ENCODE data around the gene TSPAN5. TPM values are rescaled to one million over a fixed set of nuclear protein-coding genes. Genes with fewer than 3 reads are reported as not detected.
"Not testable (repeated sequence)": the region's sequence is repeated elsewhere in the genome, so short reads cannot be mapped to it uniquely, and the experiment has no call there.

TSPAN5 gene
- total RNA-seq, 1 experiment from 2014 or later: 6.7 TPM

DNA sequence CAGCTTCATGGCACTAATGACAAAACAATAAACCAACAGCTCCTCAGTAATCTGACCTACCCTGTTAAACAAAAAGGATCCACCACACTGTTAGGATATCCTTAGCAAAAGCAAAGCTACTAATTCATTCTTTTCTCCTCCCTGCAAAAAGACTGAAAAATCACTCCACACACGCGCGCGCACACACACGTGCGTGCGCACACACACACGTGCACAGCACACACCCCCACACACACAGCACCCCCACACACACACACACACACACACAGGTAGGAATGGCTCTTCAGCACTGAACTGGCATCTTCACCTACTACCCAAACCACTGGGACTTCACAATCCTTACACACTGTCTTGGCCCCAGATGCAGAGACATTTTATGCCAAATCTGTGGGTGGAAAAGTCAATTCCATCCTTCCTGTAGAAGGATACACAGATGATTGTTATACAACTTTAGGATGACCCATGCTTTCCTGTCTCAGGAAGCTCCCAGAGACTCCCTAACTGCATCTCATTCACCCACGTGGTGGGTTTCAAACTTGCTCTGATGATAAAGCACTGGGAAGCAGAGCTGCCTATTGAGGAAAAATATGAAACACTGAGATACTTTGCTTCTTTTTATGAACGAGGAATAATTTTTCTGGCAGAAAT lies 102.5 kb downstream of the TSPAN5 start:
- no peak for DNase-seq (ENCODE audit: low spot score)

DNA sequence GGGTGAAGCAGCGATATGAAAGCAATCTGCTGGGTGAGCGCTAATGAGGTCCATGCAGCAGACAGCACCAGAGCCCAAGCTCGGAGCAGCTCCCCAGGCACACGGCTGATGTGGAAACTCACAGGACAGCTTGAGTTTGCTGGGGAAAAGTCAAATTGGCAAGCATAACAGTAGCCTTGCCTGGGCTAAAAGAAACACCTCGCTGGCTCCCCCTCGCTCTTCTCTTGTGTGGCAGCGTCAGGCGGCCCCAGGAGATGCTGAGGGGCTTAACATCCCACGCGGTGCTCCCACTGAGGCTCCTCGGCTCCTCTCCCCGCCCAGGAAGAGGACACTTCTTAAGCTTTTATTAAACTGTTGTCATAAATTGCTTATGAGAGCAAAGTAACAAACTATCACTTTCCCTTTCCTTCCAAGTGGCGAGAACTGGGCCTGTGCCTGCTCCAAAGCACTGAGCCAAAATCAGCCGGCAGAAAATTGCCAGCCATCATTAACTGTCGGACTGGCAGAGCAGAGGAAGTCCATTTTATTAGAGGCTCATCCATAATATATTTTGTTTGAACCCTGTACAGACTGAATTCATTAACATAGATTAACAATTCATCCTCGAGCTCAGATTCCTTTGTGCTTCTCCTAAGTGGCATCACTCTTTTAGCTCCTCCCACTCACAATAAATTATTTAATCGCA lies 111.4 kb downstream of the TSPAN5 start:
- DNase-seq (ENCODE audit: low spot score): no peak

DNA sequence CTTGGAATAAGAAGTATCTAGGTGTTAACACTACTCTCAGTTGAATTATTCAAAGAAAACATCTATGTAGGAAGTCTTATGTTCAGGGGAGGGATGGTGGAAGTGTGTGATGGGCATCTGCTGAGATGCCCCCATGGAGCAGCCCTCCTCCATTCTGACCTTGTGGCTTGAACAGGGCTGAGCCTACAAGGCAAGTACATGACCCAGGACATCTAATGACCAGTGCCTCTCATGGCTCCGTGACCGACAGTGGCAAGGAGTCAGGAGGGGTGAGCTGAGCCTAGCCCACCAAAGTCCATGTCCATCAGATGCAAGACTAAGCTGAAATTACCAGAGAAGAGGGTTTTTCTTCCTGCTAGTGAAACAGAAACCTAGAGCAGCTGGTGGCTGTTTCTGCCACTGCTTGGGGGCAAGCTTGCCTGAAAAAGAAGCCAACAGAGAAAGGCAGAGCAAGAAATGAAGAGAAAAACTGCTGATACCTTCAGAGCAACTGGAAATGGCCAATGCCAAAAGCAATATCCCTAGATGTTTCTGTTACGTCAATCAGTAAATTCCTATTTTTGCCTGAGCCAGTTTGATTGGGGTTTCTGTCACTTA lies 113.5 kb downstream of the TSPAN5 start:
- no peak for DNase-seq (ENCODE audit: low spot score)

DNA sequence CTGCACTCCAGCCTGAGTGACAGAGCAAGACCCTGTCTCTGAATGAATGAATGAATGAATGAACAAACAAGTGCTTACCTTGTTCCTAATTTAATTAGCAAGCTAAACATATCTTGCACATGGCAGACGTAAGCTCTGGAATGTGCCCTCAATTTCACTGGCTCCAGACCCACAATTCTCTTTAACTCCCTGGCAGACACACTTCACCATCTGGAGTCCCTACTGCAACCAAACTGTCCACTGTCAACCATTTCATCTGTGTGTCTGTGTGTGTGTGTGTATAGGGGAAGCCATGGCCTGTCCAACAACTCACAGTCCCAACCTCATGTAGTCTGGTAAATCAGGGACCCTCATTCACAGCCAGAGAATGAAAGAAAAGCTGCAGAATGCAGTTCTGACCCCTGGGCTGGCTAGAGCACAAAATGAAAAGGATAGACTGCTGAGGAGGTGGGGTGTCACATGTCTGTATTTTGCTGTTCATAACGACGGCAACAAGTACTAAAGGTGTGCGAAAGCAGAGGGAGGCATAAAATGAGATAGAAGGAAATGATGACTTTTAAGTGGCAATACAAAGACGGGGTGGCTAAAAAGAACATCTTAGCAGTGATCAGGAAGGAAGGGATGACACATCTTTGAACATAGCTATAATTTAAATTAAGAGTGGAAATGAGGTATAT lies 114.1 kb downstream of the TSPAN5 start:
- no peak for DNase-seq (ENCODE audit: low spot score)

DNA sequence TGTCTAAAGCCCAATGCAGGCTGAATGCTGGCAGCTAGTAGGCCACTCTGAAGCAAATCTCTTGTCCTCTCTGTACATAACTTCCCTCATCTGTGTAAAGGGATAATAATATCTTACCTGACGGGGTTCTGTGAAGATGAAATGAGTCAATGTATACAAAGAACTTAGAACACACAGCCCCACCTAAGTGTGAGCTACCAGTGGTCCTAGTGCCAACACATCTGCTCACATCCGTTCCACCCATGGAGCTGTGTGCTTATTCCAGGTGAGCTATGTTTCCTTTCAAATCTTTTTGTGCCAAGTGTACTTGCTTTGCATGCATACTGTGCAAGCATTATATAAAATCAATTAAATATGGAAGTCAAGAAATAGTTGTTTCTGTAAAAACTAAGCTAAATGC lies 116.4 kb downstream of the TSPAN5 start:
- no peak for DNase-seq (ENCODE audit: low spot score)

DNA sequence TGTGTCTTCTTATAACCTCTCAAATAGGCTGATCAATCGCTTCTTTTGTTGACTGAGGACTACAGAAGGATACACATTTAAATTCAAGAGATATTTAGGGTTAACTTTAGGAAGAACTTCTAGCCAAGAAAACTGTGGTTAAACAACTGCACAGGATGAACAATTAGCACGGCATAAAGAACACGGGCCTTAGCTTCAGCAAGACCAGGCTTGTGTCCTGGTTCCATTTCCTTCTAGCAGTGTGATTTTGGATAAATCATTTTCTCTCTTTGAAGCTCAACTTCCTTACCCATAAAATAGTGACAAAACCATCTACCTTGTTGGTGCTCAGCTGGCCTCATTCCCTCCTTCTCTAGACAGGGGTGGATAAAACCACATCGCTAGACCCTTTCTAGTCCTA lies 117.6 kb downstream of the TSPAN5 start:
- DNase-seq (ENCODE audit: low spot score): no peak

DNA sequence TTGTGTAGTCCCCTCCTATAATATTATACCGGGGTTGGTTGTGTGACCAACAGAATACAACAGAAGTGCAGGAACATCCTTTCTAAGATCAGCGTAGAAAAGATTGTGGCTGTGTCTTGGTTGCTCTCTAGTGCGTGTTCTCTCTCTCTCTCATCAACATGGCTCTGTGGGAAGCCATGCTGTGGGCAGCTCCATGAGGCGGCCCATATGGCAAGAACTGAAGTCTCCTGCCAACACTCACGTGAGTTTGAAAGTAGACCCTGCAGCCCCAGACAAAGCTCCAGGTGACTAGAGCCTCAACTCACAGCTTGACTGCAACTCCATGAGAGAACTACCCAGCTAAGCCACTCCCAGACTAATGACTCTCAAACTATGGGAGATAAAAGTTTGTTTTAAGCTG lies 118.7 kb downstream of the TSPAN5 start:
- DNase-seq (ENCODE audit: low spot score): no peak

DNA sequence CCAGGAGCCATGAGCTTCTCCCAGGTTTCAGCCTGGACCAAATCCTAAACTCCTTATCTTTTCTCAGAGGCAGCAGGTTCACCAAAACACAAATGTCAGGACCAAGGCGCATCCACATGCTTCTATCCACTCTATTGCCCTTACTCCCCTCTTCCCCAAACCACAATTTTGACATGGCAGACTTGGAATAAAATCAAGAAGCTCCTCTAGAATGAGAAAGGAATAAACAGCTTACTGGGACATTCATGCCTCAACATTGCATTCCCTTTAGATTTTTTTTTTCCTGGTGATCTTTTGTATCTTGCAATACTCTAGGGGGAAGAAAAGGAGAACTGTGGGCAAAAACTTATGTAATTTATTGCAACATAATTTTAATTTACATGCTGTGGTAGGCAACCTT lies 119.1 kb downstream of the TSPAN5 start:
- DNase-seq (ENCODE audit: low spot score): no peak

DNA sequence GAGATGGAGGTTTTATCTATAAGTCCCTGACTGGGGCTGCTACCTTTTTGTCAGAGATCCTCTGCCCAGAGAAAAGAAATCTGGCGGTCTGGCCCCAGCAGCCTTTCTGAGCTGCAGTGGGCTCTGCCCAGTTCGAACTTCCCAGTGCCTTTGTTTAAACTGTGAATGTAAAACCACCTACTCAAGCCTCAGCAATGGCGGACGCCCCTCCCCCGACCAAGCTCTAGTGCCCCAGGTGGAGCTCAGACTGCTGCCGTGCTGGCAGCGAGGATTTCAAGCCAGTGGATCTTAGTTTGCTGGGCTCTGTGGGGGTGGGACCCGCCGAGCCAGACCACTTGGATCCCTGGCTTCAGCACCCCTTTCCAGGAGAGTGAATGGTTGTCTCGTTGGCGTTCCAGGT lies 121.8 kb downstream of the TSPAN5 start:
- no peak for DNase-seq (ENCODE audit: low spot score)

DNA sequence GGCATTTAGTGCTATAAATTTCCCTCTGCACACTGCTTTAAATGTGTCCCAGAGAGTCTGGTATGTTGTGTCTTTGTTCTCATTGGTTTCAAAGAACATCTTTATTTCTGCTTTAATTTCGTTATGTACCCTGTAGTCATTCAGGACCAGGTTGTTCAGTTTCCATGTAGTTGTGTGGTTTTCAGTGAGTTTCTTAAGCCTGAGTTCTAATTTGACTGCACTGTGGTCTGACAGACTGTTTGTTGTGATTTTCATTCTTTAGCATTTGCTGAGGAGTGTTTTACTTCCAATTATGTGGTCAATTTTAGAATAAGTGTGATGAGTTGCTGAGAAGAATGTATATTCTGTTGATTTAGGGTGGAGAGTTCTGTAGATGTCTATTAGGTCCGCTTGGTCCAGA lies 124.3 kb downstream of the TSPAN5 start:
- DNase-seq (ENCODE audit: low spot score): not testable (repeated sequence)

DNA sequence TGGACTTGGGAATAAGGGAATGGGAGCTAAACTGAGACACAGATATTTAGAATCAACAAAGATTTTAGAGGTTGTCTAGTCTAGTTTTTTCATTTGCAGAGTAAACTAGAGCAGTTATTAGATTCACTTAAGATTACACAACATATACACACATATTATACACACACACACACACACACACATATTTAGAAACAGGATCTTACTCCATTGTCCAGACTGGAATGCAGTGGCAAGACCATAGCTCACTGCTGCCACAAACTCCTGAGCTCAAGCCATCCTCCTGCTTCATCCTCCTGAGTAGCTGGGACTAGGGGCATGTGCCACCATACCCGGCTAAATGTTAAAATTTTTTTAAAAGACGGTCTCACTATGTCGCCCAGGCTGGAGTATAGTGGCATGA lies 127.8 kb downstream of the TSPAN5 start:
- DNase-seq (ENCODE audit: low spot score): no peak

DNA sequence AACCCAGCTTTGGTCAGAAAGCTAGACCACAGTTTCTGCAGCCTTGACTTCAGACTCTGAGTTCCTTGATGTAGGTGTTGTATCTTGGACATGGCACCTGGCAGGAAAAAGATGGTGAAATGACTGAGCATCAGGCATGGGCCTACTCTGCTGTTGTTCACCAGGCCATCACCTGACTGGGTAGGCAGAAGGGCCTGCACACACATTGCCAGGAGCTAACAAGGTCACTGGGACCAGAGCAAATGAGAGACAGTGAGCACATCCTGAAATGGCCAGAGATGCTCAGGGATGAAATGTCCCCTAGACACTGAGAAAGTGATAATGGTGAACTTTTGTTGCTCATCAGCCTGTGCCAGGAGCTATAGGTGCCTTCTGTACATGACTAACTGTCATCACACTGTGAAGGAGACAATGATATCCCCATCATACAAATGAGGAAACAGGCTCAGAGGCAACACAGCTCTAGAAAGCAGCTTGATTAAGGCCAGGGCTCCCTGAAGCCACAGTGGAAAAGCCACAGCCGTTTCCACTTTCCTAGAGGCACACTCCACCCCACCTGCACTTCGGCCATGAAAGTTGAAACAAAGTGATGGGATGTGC lies 128.3 kb downstream of the TSPAN5 start:
- no peak for DNase-seq (ENCODE audit: low spot score)

DNA sequence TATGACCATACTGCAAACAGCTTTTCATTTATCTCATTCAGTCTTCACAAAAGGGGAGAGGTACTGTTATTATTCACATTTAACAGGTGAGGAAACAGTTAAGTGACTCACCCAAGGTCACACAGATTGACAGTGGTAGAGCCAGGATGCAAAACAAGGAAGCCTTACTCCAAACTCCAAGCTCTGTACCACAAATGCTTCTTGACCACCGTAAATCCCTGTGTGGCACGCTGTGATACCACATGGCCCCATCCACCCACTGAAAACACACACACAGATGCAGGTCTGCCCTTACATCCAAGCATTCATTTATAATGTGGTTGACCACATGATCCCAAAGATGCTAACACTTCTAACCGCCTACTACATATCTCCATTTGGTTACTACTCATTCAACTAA lies 129.5 kb downstream of the TSPAN5 start:
- DNase-seq (ENCODE audit: low spot score): peak; percentile 78

DNA sequence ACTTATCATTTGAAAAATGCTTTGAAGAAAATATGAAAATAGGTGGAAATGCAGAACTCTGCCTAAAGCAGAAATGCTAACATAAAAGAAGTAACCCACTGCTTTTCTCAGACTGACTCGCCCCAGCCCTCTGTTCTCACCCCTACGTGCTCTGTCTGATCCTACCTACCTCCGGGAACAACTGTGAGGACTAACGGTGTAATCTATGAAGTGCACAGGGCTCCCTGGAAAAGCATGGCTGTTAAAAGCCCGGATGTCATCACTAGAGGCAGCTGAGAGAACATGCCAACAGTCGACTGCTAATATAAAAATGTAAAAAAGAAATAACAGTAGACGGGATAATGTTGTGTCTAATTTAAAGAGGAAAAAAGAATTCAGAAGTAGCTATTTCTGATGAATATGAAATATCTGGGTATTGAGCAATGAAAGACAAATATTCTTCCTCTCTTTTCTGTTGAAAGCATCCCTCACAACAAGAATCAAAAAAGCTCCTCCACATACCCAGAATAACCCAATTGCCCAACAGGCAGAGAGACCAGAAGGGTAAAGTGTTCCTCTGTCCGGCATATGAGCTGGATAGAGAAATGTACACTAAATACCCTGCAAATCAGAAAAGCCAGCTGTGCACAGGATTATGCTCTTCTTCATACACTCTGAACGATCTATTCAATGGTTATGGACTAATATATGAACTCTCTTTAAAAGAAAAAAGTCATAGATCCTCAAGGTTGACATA lies 130.7 kb downstream of the TSPAN5 start:
- no peak for DNase-seq (ENCODE audit: low spot score)

DNA sequence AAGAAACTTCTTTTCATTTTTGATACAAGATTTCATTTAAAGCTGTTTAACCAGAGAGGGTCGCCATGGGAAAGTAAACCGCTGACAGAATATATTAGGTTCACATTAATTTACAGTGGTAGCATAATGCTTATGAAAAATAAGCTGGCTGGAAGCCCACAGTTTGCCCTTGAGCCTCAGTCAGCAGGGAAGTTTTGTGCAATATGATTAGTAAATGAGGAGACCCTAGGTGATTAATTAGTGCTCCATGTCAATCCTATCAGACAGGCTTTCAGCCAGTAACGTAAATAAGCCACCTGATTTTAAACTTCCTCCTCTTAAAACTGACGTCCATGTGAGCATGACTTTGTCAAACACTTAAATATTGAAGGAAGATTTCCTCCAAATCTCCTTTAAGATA lies 134.2 kb downstream of the TSPAN5 start:
- DNase-seq (ENCODE audit: low spot score): no peak

DNA sequence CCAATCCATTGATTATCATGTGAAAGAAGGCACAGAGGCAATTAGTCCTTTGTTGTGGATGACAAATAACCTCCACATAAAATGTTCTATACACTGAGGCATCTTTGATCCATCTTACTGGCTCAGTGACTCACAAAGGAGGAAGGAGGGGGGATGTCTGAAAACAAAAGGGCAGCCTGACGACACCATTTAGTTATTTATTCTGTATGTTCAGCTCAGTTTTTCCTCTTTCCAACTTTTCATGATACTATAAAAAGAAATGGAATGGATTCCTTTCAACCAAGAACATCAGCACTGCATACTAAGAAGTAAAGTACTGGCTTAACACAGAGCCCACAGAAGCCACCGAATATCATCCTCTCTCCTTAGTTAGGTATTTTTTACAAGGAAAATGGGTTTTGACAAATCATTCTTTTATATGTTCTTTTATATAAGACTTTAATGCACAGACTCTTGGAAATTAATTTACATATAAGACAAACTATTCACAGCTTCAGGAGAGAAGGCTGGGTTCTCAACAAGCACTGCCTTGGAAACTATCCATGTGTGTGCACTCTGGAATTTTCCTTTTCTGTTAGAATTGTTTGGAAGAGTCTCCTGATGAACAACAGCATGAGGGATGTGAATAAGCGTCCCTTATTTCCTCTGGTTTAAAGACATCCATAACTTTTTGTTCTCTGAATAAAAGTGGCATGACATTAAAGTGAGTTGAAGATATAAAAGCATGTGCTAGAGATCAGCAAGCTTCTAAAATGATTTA lies 135.6 kb downstream of the TSPAN5 start:
- DNase-seq (ENCODE audit: low spot score): no peak

DNA sequence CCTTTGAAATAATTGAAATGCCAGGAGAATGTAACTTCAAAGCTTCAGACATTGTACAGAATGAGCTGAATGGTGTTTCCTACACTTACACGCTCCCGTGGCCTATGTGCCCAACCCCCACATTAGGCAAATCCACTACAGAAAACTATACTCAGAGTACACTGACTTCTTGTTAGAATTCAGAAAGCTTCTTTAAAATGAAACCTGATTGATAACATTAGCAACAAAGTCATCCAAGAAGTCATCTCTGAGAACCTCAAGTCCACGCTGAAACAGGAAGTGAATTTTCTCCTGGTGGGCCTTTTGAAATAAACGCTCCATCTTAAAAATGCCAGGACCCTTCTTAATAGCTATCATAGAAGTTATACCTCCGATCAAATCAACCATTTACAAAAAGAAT lies 136.3 kb downstream of the TSPAN5 start:
- DNase-seq (ENCODE audit: low spot score): no peak

DNA sequence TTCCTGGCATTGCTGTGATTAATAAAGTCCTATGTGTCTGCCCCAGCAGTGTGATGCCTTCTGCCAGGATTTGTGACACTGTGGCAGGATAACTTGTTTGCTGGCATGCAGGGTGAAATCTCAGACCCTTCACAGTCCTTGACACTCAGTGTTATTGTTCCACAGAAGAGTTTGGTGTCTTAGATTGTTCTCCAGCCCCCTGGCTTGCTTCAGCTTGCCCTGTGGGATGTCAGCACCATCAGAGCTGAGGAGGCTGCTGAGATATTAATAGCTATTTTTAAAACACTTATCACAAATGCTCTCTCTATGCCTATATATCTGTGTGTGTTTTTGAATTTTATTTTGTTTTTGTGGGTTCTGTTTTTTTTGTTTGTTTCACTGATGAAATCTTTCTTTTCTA lies 136.9 kb downstream of the TSPAN5 start:
- DNase-seq (ENCODE audit: low spot score): no peak

DNA sequence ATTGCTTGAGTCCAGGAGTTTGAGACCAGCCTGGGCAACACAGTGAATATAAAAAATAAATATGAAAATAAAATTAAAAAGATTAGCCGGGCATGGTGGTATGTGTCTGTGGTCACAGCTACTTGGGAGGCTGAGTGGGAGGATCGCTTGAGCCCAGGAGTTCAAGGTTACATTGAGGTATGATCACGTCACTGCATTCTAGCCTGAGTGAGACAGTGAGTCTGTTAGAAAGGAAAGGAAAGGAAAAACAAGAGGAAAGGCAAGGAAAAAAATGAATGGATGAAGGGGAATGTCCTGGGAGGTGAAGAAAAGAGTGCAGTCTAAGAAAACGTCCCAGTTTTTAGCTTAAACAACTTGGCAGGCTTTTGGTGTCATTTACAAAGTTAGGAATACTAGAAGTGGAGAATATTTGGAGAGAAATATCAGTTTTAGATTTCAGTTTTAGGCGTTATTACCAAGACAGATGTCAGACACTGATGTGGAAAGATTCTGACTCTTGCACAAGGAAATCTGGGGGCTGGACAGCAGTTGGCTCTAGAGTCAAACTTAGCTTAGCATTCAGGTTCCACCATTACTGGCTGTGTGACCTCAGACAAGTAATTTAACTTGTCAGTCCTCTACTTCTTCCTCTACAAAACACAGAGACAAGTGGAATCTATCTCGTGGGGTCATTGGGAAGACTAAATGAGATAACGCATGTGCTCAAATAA lies 139.0 kb downstream of the TSPAN5 start:
- no peak for DNase-seq (ENCODE audit: low spot score)

DNA sequence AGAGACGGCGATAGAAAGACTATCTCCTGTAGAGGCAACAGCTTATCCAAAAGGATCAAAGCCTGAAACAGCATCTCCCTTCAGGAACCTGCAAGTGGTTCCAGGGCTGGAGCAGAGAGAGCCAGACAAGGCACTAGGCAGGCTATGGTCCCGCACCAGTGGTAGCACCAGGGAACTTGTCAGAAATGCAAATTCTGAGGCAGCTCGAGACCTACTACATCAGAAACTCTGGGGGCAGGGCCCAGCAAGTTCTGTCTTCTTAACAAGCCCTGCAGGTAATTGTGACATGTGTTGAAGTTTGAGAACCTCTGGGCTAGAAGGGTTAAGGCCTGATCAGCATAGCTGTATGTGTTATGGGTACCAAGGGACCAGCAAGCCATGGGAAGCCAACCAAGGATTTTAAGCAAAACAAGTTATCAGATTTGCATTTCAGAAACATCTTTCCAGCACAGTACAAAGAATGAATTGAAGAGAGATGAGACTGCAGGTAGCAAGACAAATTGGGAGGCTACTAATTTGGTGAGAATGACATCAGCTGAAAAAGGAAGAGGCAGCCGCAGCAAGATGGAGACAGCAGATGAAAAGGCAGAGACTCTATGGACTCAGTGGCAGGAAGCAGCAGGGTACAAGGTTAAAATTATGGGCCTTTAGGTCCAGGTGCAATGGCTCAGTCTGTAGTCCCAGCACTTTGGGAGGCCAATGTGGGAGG lies 139.7 kb downstream of the TSPAN5 start:
- DNase-seq (ENCODE audit: low spot score): no peak
